Measurements from ENCODE around the gene VARS2.

DNA sequence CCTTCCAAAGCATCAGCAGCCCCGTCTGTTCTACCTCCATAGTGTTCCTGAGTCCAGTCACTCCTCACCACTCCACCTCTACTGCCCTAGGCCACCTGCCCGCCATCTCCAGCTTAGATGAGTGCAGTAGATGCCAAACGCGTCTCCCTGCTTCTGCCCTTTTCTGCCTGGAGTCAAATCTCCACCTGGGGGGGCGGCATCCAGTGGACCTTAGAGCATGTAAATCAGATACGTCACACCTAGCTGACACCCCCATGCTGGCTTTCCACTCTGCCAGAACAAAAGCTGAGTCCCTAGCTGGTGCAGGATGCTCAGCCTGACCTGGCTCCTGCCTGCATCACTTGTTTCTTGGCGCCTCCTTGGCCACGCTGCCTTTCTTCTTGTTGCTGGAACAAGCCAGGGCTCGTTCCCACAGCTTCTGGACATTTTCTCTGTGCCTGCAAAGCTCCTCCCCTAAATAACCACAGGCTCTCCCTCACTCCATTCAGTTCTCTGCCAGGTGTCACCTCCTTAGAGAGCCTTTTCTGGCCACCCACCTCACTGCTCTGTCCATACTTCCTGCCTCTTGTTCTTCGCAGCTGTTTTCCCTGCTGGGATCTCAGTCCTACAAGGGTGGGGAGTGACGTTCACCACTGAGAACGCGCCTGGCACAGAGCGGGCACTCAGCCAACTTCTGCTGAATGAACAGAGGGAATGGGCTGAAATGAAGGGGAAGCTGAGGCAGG lies 24.0 kb upstream of the VARS2 start:
- TF ChIP-seq, protein P1, sequence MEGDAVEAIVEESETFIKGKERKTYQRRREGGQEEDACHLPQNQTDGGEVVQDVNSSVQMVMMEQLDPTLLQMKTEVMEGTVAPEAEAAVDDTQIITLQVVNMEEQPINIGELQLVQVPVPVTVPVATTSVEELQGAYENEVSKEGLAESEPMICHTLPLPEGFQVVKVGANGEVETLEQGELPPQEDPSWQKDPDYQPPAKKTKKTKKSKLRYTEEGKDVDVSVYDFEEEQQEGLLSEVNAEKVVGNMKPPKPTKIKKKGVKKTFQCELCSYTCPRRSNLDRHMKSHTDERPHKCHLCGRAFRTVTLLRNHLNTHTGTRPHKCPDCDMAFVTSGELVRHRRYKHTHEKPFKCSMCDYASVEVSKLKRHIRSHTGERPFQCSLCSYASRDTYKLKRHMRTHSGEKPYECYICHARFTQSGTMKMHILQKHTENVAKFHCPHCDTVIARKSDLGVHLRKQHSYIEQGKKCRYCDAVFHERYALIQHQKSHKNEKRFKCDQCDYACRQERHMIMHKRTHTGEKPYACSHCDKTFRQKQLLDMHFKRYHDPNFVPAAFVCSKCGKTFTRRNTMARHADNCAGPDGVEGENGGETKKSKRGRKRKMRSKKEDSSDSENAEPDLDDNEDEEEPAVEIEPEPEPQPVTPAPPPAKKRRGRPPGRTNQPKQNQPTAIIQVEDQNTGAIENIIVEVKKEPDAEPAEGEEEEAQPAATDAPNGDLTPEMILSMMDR (IDR thresholded peaks at IDR 0.05 in 8 of 11, conservative IDR thresholded peaks at IDR 0.05 in 3 of 11), result no peak
- TF ChIP-seq POLR2A (IDR thresholded peaks at IDR 0.05) (no peak), POLR2AphosphoS5 (IDR thresholded peaks at IDR 0.05) (no peak)
